Left forelimb (tissue), 1 donor: Measurements from ENCODE around the gene WIPF2.

Experiments
- DNase-seq: peaks from one replicate; pipeline ENCODE4 v3.0.0-alpha.2; 2018; ENCODE audit warnings: low spot score

Gene WIPF2

DNA sequence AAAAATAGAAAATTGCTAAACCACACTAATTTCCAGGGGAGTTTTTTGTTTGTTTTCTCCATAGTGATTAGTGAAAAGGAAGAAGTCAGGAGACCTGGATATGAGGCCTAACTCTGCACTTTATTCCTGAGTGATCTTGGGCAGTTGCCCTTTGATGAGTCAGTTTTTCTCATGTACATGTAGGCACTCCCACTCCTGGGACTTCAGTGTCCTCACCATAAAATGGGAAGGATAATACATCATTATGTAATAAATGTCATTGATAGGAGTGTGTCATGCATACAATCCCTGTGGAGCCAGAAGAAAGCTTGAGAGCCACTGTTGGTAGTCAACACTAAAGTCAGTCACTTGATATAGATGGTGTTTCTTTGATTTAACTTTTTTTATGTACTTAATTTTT is 32.5 kb downstream of the WIPF2 start:
- no peak for DNase-seq

DNA sequence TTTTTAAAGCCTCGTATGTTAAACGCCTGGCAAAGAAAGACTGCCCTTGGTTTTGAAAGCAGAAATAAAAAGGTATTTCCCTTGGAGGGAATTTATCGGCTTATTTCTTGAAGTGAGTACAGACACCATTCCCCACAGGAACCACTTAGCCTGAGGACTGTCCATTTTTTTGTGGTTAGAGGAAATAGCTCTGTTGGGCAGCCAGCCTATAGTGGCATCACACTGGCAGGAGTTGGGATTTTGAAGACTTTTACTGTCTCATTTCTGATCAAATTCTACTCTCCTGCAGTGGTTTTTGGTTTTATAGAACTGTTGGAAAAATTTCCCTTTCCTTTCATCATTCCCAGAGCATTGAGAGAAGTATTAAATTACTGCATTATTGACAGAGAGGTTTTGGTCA is 34.5 kb downstream of the WIPF2 start:
- DNase-seq, result no peak

DNA sequence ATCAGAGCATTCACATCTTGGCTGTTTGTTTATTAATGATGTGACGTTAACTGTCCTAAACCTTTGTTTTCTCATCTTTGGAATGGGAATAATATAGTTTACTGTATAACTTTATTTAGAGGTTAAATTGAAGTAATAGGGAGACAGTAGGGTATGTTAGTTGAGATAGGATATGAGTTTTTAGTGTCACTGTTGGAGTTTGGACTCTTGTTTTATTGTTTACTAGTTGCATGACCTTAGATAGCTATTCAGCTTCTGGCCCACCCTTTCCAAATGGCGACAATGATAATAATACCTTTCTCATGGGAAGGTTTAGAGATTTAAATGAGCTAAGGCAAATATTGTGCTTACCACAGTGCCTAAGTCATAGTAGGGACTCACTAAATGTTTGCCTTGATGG is 40.4 kb downstream of the WIPF2 start:
- no peak for DNase-seq

DNA sequence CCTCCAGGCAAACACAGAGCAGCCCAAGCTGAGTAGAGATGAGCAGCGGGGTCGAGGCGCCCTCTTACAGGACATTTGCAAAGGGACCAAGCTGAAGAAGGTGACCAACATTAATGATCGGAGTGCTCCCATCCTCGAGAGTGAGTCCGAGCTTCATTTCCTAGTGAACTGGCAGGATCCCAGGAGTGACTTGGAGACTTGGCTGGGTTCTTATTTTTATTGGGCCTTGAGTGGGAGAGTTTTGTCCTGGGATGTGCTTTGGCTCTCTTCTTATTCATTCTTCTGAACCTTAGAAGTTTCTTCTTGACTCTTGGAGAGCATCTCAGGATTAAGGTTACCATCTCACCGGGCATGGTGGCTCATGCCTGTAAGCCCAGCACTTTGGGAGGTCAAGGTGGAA is 41.4 kb downstream of the WIPF2 start:
- no peak for DNase-seq

DNA sequence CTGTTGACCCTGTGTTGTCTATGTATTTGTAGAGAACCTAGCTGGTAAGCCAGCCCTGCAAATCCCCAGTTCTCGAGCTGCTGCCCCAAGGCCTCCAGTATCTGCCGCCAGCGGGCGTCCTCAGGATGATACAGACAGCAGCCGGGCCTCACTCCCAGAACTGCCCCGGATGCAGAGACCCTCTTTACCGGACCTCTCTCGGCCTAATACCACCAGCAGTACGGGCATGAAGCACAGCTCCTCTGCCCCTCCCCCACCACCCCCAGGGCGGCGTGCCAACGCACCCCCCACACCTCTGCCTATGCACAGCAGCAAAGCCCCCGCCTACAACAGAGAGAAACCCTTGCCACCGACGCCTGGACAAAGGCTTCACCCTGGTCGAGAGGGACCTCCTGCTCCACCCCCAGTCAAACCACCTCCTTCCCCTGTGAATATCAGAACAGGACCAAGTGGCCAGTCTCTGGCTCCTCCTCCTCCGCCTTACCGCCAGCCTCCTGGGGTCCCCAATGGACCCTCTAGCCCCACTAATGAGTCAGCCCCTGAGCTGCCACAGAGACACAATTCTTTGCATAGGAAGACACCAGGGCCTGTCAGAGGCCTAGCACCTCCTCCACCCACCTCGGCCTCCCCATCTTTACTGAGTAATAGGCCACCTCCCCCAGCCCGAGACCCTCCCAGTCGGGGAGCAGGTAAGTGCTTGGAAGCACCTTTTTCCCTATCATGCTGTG is 45.5 kb downstream of the WIPF2 start:
- no peak for DNase-seq

DNA sequence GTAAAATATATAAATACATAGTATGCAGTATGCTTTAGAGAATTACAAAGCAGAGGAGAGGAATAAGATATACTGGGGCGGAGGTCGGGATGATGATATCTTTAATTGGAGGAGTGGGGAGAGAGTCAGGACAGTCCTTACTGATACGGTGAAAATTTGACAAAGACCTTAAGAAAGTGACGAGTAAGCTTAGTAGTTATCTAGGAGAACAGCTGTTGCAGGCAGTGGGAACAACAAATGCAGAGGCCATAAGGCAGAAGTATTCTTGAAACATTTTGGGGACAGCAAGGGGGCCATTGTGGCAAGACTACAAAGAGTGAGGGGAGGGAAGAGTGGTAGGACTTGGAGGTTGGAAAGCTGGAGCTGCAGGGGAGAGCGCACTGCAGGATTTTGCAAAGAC is 46.2 kb downstream of the WIPF2 start:
- DNase-seq, result no peak

DNA sequence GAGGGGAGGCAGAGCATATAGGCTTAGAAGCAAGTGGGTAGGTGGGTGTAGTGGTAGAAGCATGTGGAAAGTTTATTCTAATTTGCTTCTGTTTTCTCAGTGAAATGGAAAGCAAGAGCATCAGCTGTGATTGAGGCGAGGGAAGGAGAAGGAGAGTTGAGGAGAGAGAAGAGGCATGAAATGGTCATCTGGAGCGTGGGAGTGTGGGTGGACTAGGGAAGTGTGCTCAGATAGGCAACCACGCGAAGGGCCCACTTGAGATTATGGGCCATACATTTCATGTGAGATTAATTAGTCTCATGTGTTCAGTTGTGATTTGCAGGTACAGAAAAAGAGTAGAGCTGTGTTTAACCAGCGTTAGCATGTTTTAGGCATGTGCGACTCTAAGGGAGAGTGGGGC is 47.8 kb downstream of the WIPF2 start:
- no peak for DNase-seq

DNA sequence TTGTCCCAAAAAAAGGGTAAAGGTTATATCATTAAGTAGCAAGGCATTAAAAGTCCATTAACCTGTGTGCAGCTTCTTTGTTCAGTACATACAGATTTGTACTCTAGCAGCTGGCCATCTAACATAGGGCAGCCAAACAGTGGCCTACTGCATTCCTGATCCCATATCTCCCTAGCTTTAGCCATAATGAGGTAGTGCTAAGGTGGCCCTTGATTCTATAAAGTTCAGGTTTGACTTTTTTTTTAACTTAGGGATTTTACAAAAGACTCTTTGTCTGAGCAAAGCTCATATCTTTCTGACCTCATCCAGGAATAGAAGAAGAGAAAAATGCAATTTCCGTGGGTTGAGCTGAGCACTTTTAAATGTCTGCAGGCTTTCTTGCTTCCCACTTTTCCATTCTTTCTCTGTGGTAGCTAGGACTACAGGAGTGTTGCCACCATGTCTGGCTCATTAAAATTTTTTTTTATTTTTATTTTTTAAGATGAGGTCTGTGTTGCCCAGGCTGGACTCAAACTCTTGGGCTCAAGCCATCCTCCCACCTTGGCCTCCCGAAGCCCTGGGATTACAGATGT is 49.1 kb downstream of the WIPF2 start:
- DNase-seq, result no peak

DNA sequence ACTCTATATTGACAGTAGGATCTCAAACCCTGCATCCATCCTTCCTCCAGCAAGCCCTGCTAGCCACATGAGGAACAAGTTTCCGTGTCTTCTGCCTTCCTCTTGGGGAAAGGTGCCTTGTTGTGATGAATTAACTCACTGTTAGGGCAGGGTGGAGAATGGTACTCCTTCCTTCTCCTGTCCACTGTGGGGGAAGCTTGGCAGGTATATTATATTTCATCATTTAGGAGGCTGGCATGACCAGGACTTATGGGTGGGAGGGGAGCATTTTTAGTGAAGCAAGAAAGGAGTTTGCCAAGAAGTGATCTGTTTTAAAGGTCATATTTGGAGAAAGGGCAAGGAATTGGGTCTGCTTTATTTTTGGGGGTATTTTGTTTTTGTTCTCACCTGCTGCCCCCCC is 59.3 kb downstream of the WIPF2 start:
- no peak for DNase-seq

DNA sequence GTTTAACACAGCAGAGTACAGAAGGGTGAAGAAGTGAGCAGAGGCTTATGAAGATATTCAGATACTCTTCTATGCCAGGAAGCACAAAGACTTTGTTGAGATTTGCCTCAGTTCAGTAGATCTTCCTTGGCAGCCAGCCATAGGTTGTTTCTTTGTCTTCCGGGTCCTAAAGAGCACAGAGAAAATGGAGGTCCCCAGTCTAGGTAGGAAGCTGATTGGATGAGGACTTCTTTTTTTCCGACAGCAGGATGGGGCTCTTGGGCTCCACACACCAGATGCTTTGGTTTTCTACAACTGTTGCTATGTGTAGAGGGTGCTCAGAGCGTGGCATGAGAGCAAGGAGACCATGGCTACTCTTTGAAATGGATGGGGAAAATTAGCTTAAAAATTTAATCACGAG is 60.3 kb downstream of the WIPF2 start:
- DNase-seq, result no peak

DNA sequence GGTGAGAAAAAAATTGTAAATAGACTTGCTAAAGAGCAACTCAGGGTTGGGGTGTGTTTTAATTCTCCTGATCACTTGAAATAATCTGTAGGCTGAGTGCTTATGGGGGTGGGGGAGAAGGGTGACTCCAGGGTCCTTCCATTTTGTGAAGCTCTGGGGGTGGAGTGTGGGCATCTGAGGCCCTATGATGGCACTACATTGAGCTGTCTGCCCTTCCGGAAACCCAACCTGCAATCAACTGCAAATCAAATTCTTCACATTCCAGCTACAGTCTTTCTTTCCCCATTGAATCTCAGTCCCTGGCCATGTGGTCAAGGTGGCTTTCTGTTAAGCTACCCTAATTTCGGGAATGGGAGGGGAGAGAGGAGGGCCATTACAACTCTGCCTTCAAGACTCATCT is 62.6 kb downstream of the WIPF2 start:
- no peak for DNase-seq

DNA sequence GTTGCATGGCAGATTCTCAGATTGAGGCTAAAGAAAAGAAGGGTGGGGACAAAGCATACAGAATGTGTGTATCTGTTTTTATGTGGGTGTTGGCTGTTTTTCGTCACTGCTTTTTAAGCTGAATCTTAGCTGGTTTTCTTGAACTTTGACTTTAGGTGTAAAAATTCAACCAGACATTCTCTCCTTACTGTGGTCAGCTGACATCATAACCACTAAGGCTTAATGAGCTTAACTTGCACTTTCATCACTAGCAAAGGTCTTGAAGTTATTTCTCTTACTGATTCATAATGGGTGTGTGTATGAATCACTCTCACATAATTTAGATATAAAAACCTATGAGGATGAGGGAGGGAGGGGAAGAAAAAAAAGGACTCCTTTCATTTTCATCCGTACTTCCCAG is 64.6 kb downstream of the WIPF2 start:
- no peak for DNase-seq

DNA sequence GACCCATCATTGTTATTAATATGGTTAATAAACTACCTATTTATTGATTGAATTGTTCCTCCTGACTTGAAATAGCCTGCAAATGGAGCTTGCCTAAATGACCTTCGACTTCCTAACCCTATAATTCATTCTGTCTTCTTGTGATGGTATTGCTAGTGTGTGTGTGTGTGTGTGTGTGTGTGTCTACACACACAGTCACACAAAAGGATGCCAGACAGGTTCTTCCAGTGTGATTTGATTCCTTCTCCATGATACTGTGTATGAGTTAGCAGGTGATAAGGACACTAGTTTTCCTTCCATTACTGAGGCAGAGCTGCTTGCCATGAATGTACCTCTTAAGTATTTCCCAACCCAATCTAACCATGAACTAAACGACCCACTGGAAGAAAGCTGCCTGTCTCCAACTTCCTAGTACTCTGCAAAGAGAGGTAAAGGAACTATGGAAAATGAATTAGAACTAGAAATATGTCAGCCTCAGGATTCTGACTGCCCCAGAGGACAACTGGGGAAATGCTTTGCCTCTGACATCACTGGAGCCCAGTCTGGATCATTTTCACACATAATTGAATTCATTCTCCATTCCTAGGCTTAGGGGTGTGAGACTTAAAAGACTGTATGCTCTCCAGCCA is 65.1 kb downstream of the WIPF2 start:
- no peak for DNase-seq

DNA sequence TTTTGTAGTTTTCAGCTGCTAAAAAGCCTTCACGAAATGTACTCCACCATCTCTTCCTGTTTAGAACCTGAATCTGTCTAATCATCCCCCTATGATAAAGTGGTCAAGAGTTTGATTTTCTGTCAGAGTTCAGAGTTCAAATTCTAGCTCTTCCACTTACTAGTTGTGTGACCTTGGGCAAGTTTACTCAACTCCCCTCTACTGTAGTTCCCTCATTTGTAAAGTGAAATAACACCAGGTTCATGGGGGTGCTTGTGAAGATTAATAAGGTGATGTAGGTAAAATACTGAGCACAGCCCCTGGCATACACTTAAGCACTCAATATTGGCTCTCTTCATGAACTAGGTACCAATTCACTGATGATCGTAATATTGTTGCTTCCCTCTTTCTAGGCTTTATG is 67.4 kb downstream of the WIPF2 start:
- DNase-seq, result no peak

DNA sequence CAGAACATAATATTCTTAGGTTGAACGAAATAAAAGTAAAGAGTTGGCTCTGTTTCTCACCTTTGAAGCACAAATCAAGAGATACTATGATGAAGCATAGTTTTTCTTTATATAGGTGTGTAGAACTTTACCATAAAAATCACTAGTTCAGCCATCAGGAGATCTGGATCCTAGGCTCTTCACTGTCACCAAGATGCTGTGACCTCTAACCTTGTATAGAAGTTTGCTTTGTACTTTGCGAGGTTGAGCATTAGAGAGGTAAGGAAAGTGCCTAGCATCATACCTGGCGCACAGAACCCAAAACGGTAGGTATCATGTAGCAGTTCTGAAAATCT is 68.0 kb downstream of the WIPF2 start:
- no peak for DNase-seq

DNA sequence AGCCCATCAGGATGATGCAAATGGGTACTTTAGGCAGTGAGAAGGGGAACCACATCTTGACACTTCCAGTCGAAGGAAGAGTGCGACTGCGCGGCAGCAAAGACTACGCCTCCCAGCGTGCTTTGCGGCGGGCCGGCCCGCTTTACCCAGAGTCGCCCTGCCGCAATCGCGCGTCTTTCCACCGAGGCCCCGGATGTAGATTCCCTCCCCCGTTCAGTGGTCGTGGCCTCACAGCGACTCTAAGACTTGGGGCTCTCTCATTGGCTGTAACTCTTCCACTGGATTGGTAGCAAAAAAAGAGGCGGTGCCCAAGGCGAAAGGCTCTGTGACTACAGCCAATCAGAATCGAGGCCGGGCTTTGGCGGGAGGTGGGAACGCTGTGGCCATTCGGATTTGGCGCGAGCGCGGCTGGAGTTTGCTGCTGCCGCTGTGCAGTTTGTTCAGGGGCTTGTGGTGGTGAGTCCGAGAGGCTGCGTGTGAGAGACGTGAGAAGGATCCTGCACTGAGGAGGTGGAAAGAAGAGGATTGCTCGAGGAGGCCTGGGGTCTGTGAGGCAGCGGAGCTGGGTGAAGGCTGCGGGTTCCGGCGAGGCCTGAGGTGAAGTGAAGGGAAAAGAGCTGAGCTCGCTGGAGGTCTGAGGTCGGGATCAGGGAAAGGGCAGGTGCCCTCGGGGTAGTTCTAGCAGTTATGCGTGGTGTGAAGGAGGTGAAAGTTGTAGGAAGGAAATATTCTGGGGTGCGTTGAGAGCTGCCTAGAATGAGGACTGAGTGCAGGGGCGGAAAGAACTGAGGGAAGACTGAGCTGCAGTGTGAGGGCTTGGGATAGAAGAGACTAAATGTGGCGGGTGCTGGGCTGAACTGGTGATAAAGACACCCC is 68.6 kb downstream of the WIPF2 start, which contains the start of gene CDC6:
Gene CDC6, plus strand, starts transcription at position 386 of the 876 bp plus-strand sequence. CDS start 1,542 bp downstream, outside the sequence.
- DNase-seq, result peak; percentile 99

DNA sequence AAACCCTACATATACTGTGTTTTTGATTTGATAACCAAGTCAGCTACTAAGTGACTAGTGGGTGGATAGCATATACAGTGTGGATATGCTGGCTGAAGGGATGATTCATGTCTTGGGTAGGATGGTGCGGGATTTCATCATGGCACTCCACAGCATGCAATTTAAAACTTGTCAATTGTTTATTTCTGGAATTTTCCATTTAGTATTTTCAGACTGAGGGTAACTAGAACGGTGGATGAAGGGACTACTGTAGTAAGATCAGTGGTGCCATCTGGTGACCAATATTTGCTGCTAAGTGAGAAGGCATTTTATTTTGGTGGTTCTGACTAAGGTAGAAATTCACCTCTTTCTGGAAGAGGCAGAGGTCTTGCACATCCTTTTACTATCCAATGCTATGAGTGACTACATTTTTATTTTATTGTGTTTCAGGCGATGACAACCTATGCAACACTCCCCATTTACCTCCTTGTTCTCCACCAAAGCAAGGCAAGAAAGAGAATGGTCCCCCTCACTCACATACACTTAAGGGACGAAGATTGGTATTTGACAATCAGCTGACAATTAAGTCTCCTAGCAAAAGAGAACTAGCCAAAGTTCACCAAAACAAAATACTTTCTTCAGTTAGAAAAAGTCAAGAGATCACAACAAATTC is 71.7 kb downstream of the WIPF2 start:
- no peak for DNase-seq

DNA sequence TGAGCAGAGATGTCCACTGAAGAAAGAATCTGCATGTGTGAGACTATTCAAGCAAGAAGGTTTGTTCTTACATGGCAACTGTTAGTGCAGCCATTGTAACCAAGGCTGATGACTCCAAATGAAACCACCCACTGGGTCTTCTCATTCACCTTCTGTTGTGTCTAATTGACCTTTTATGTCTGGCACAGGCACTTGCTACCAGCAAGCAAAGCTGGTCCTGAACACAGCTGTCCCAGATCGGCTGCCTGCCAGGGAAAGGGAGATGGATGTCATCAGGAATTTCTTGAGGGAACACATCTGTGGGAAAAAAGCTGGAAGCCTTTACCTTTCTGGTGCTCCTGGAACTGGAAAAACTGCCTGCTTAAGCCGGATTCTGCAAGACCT is 72.2 kb downstream of the WIPF2 start:
- no peak for DNase-seq

DNA sequence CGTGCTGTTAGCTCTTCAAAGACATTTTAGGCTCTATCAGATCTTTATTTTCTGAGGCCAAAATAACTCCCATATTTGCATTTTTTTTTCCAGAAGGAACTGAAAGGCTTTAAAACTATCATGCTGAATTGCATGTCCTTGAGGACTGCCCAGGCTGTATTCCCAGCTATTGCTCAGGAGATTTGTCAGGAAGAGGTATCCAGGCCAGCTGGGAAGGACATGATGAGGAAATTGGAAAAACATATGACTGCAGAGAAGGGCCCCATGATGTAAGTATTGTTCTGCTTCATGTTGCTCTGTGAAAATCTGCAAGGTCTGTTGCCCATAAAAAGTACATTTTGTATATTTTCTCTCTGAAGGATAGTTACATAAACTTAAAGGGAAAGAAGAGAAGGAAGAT is 74.3 kb downstream of the WIPF2 start:
- no peak for DNase-seq

DNA sequence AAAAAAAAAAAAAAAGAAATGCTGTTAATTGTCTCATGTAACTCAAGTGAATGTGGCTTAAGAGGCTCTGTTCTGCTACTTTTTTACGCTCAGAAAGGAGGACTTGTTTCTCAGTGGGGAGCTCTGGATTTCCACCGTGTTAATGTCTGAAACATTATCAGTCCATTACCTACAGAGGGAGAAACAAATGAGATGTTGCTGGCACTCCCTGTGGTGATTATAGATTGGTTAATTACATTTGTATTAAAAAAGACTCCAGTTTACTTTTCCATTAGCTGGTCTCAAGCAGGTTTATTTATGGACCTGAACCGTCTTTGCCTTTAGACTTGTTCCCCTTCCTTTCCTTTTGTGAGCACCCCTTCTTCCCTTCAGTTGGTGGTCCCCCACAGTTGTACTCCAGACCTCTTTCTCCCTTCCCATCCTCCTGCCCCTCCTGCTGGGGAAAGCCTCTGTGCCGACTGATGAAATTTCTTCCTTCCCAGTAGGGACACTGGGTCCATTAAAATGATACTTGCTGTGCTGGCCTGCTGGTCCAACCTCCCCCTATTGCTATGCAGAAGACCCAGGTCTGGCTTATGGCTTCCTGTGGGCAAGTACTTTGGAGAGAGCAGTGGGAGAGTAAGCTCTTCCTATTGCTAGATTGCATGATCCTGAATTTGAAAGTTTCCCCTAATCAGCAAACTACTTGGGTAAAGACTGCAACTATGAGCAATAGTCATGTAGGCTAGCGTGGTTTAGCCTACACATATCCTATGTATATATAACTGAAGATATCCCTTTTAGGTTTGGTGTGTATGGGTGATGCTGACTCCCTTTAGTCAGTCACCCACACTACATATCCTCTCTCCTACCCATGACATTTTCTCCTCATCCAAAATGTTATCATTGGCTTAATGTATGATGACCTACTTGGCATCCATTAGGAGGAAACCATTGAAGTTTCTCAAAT is 76.7 kb downstream of the WIPF2 start:
- no peak for DNase-seq

DNA sequence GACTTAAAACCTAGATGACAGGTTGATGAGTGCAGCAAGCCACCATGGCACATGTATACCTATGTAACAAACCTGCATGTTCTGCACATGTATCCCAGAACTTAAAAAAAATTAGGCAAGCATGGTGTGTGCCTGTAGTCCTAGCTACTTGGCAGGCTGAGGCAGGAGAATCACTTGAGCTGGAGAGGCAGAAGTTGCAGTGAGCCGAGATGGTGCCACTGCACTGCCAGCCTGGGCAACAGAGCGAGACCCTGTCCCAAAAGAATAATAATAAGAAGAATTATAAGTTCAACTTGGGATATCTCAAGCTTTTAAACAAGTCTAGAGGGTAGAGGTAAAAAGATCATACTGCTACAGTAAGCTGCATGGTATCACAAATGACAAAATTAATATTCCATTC is 78.4 kb downstream of the WIPF2 start:
- DNase-seq, result no peak
